ENCODE results near the gene SMAP2. TPM values are rescaled to one million over a fixed set of nuclear protein-coding genes. Genes with fewer than 3 reads are reported as not detected.

The SMAP2 gene
- total RNA-seq, 2 experiments from 2014 or later = 204 to 209 TPM

DNA sequence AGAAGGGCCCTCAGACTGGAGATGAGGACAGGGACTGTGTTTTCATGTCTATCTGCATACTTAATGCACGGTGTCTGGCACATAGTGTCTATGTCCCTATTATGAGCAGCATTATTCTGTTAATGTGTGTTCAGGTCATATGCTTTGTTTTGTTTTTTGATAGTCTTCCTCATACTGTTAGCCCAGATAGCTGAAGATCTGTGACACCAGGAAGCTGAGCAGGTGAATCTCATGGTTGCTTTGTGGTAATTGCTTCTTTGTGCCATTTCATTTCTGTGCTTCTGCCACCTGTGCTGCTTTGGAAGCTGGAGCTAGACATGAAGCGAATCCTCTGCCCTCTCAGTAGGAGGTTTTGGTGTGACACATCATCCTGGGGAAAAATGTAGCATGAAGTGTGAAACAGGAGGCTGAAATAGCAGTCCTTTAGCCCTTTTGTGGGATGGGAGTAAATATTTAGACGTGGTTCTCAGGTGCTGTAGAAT is 15.8 kb downstream of the SMAP2 start:
- Mint-ChIP-seq H3K4me1 (ENCODE audit: low read depth) (peaks cover 80% of the 10 kb centered on the region), H3K27ac (peak overlapping the region; percentile 95), H3K27me3 (no peaks in the 10 kb centered on the region), H3K9me3 (no peaks in the 10 kb centered on the region), H3K4me3 (peak overlapping the region; percentile 83), H3K36me3 (ENCODE audit: low read depth) (peaks cover 62% of the 10 kb centered on the region)
- ATAC-seq = no peak
- peak; percentile 35 for DNase-seq
- intact Hi-C loops (cut with micrococcal nuclease) = no loop called here
- ChIA-PET CTCF (interaction anchor here (0.6 to 2.5 kb wide), 7 partner anchors 9 to 236 kb away, joined by 3 to 14 read pairs (median 7); no protein-coding TSS in a partner anchor), POLR2A (interaction anchor here (1.1 to 16.6 kb wide), 6 partner anchors 5 to 61 kb away, joined by 3 to 278 read pairs (median 8); partner anchors contain the start of gene ZFP69B)
- TF ChIP-seq, protein P1, sequence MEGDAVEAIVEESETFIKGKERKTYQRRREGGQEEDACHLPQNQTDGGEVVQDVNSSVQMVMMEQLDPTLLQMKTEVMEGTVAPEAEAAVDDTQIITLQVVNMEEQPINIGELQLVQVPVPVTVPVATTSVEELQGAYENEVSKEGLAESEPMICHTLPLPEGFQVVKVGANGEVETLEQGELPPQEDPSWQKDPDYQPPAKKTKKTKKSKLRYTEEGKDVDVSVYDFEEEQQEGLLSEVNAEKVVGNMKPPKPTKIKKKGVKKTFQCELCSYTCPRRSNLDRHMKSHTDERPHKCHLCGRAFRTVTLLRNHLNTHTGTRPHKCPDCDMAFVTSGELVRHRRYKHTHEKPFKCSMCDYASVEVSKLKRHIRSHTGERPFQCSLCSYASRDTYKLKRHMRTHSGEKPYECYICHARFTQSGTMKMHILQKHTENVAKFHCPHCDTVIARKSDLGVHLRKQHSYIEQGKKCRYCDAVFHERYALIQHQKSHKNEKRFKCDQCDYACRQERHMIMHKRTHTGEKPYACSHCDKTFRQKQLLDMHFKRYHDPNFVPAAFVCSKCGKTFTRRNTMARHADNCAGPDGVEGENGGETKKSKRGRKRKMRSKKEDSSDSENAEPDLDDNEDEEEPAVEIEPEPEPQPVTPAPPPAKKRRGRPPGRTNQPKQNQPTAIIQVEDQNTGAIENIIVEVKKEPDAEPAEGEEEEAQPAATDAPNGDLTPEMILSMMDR (IDR thresholded peaks at IDR 0.05) = no peak

DNA sequence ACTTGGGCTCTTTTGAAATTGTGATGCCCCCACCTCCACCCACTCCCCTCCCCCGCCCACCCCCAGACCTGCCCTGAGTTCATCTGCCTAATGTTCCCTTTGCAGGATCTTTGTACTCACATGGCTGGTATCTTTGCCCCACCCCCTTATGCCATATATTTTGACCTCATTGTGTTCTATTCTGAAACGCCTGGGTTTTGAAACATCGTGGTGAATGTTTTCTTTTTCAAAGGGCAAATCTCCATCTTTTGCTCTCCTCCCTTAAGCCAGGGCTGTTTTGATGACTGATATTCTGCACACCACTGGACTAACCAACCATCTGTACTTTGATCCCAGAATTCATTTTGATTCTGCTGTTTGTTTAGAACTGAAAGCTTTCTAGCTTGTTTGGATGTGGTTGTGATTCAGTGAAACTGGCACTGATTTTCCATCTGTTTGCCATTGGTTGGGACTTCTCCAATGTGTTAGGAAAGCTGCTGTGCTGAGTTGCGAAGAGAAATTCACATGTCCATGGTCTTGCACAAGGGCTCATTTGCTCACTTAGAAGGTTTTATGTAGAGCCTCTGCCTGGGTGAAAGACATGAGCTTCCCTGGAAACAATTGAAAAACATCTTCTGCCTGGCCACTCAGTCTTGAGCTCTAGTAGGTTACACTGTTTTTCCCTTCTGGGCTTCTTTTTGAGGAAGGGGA is 16.5 kb downstream of the SMAP2 start:
- POLR2A ChIA-PET = interaction anchor here (1.4 to 16.6 kb wide), 6 partner anchors 6 to 60 kb away, joined by 5 to 278 read pairs (median 12); partner anchors contain the start of genes SMAP2 and ZFP69B
- peaks cover 59% of the 10 kb centered on the region for H3K36me3 Mint-ChIP-seq (ENCODE audit: low read depth)
- H3K4me3 Mint-ChIP-seq = peak overlapping the region; percentile 83
- peaks cover 80% of the 10 kb centered on the region for H3K4me1 Mint-ChIP-seq (ENCODE audit: low read depth)
- intact Hi-C loops (cut with micrococcal nuclease) = no loop called here
- H3K27ac Mint-ChIP-seq = peak overlapping the region; percentile 95
- CTCF ChIA-PET = interaction anchor here (0.6 to 2.3 kb wide), 7 partner anchors 10 to 237 kb away, joined by 3 to 14 read pairs (median 5); no protein-coding TSS in a partner anchor
- ATAC-seq (no peak), DNase-seq (peak; percentile 39)
- H3K27me3 Mint-ChIP-seq = no peaks in the 10 kb centered on the region
- no peaks in the 10 kb centered on the region for H3K9me3 Mint-ChIP-seq
- TF ChIP-seq, protein P1 (IDR thresholded peaks at IDR 0.05) = no peak

DNA sequence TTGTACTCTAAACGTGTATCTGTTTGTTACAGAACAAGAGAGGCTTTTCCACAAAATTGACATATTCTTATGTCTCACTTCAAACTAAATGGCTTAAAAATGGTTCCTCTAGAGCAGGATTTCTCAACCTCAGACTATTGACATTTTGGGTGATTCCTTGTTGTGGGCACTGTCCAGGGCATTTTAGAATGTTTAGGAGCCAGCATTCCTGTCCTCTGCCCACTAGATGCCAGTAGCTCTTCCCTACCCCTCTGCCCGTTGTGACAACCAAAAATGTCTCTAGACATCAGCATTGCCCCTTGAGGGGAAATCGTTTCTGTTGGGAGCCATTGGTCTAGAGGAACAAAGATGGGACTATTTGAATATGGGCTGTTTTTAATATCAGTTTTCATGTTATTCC is 17.3 kb downstream of the SMAP2 start:
- H3K4me3 Mint-ChIP-seq = peak overlapping the region; percentile 83
- no peaks in the 10 kb centered on the region for H3K9me3 Mint-ChIP-seq
- intact Hi-C loops (cut with micrococcal nuclease) = no loop called here
- no peak for ATAC-seq
- DNase-seq = no peak
- TF ChIP-seq, protein P1 (IDR thresholded peaks at IDR 0.05) = no peak
- peak overlapping the region; percentile 95 for H3K27ac Mint-ChIP-seq
- peaks cover 66% of the 10 kb centered on the region for H3K36me3 Mint-ChIP-seq (ENCODE audit: low read depth)
- H3K27me3 Mint-ChIP-seq = no peaks in the 10 kb centered on the region
- peaks cover 84% of the 10 kb centered on the region for H3K4me1 Mint-ChIP-seq (ENCODE audit: low read depth)
- ChIA-PET CTCF (interaction anchor here (0.6 to 2.3 kb wide), 4 partner anchors 14 to 238 kb away, joined by 3 to 14 read pairs (median 7); no protein-coding TSS in a partner anchor), POLR2A (interaction anchor here (2.1 to 16.6 kb wide), 3 partner anchors 6 to 17 kb away, joined by 16 to 278 read pairs (median 278); partner anchors contain the start of gene SMAP2)

DNA sequence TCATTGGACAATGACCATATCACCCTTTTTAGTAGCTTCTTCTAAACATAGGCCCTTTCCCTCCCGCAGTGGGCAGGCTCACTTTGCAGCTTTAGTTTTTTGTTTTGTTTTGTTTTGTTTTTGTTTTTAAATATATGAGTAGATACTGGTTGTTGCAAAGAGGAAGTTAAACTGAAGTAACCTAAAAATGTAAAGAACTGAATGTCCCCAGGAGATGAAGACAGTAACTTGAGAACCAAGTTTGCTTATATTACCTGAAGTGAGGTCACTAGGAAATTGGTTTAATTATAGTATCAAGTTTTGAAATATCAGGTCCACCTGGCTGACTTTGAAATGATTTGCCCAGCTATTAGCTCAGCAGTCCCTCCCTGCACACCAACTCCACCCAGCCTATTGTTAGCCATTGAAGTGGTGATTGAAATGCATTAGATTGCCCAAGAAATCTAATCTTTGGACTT is 18.2 kb downstream of the SMAP2 start:
- no peaks in the 10 kb centered on the region for H3K27me3 Mint-ChIP-seq

More for the DNA sequence above, 18.2 kb downstream of the SMAP2 start:
- POLR2A ChIA-PET = interaction anchor here (2.1 to 16.6 kb wide), 3 partner anchors 5 to 18 kb away, joined by 16 to 278 read pairs (median 278); partner anchors contain the start of gene SMAP2
- intact Hi-C loops (cut with micrococcal nuclease) = no loop called here
- ATAC-seq = no peak
- DNase-seq = no peak
- Mint-ChIP-seq H3K9me3 (no peaks in the 10 kb centered on the region), H3K27ac (peak overlapping the region; percentile 95), H3K4me1 (ENCODE audit: low read depth) (peaks cover 87% of the 10 kb centered on the region), H3K36me3 (ENCODE audit: low read depth) (peaks cover 66% of the 10 kb centered on the region), H3K4me3 (no peak overlapping the region)
- TF ChIP-seq, protein P1 (IDR thresholded peaks at IDR 0.05) = no peak
- CTCF ChIA-PET = interaction anchor here (0.9 to 1.8 kb wide), 2 partner anchors 13 to 248 kb away, joined by 3 to 5 read pairs; no protein-coding TSS in a partner anchor

Measured in activated CD8-positive, alpha-beta T cell treated with anti-CD3 and anti-CD28 coated beads for 36 hours (primary cell).